Epithelial cell of esophagus (primary cell): Measurements from ENCODE around the gene RBFOX2.

Experiments
- DNase-seq: peaks from one replicate; pipeline ENCODE4 v3.0.0; 2010; ENCODE audit warnings: low read depth
- H3K4me3 ChIP-seq: 2 replicates; pipeline ENCODE4 v1.5.1; 2011; ENCODE audit warnings: mild to moderate bottlenecking, low read length, control low read depth
- TF ChIP-seq, protein P1 (sequence below): IDR thresholded peaks from 2 replicates; pipeline ENCODE4 v1.5.1; 2011; ENCODE audit warnings: low read depth, mild to moderate bottlenecking, low read length, control low read depth, inconsistent platforms; ENCODE audit not compliant: insufficient read depth; ENCODE audit errors: missing control alignments

The RBFOX2 gene

GRCh38 chr22:35882211-35883030 lies 146.2 kb downstream of the RBFOX2 start:
- TF ChIP-seq, protein P1, sequence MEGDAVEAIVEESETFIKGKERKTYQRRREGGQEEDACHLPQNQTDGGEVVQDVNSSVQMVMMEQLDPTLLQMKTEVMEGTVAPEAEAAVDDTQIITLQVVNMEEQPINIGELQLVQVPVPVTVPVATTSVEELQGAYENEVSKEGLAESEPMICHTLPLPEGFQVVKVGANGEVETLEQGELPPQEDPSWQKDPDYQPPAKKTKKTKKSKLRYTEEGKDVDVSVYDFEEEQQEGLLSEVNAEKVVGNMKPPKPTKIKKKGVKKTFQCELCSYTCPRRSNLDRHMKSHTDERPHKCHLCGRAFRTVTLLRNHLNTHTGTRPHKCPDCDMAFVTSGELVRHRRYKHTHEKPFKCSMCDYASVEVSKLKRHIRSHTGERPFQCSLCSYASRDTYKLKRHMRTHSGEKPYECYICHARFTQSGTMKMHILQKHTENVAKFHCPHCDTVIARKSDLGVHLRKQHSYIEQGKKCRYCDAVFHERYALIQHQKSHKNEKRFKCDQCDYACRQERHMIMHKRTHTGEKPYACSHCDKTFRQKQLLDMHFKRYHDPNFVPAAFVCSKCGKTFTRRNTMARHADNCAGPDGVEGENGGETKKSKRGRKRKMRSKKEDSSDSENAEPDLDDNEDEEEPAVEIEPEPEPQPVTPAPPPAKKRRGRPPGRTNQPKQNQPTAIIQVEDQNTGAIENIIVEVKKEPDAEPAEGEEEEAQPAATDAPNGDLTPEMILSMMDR: no peak
- no peak for DNase-seq
- no peak overlapping the region for H3K4me3 ChIP-seq

DNA sequence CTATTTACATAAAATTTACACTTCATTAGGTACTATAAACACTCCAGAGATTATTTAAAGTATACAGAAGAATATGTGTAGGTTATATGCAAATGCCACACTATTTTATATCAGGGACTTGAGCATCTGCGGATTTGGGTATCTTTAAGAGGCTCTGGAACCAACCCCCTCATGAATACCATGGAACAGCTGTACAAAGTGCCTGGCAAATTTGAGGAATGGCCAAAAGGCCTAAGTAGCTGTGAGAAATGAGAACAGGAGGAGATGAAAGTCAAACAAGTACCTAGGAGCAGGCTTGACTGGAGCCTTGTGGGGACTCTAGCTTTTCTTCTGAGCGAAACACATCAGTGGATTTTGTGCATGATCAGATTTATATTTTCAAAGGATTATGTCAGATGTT lies 149.3 kb downstream of the RBFOX2 start:
- DNase-seq: no peak
- H3K4me3 ChIP-seq: no peak overlapping the region
- TF ChIP-seq, protein P1: no peak

GRCh38 chr22:35873426-35873825 lies 155.2 kb downstream of the RBFOX2 start:
- DNase-seq: no peak
- TF ChIP-seq, protein P1: no peak

GRCh38 chr22:35872451-35872850 lies 156.2 kb downstream of the RBFOX2 start:
- TF ChIP-seq, protein P1: no peak
- DNase-seq: no peak
- H3K4me3 ChIP-seq: no peak overlapping the region

More at GRCh38 chr22:35873426-35873825, 155.2 kb downstream of the RBFOX2 start:
- no peak overlapping the region for H3K4me3 ChIP-seq

GRCh38 chr22:35870517-35871293 lies 157.9 kb downstream of the RBFOX2 start:
- H3K4me3 ChIP-seq: no peak overlapping the region
- DNase-seq: no peak
- TF ChIP-seq, protein P1: no peak

- no peak overlapping the region for H3K4me3 ChIP-seq
- TF ChIP-seq, protein P1: no peak
- peak; percentile 47 for DNase-seq
These were observed 159.7 kb downstream of the RBFOX2 start for GRCh38 chr22:35868938-35869337.
